Activated B cell treated with CpG ODN at 0.5 μM for 24 hours (primary cell): ENCODE measurements around the gene DPEP3. TPM values are rescaled to one million over a fixed set of nuclear protein-coding genes. Genes with fewer than 3 reads are reported as not detected.

Experiments used
- ATAC-seq: fragments of 200-7000 bp; cut with Tn5 transposase; one replicate; pipeline ENCODE4 v1.10.0; 2021; ENCODE audit warnings: low read depth, mild to moderate bottlenecking, moderate library complexity
- CTCF ChIA-PET: fragments of 350-600 bp; sonication (Branson Sonifier 250); formaldehyde crosslinking; loops from one replicate; lab custom pipeline; 2021; ENCODE audit warnings: antibody characterized with exemption; lab: Charles Lee
- POLR2A ChIA-PET: fragments of 350-600 bp; sonication (Branson Sonifier 250); formaldehyde crosslinking; loops from one replicate; lab custom pipeline; 2021; ENCODE audit warnings: antibody characterized with exemption; lab: Charles Lee
- DNase-seq: peaks from one replicate; pipeline ENCODE4 v3.0.0; 2022
- H3K27ac Mint-ChIP-seq: one replicate; pipeline ENCODE4 v1.8.0; 2020; ENCODE audit warnings: mixed read lengths
- H3K27me3 Mint-ChIP-seq: one replicate; pipeline ENCODE4 v1.8.0; 2021; ENCODE audit warnings: mixed read lengths
- H3K36me3 Mint-ChIP-seq: one replicate; pipeline ENCODE4 v1.8.0; 2021; ENCODE audit warnings: low read depth, mixed read lengths
- H3K4me1 Mint-ChIP-seq: one replicate; pipeline ENCODE4 v1.8.0; 2021; ENCODE audit warnings: mixed read lengths
- H3K4me3 Mint-ChIP-seq: one replicate; pipeline ENCODE4 v1.8.0; 2020; ENCODE audit warnings: mild to moderate bottlenecking, mixed read lengths
- H3K9me3 Mint-ChIP-seq: one replicate; pipeline ENCODE4 v1.8.0; 2020; ENCODE audit warnings: mixed read lengths
- intact Hi-C: fragments of 100-400 bp; cut with micrococcal nuclease; formaldehyde crosslinking; loops from one replicate; pipeline ENCODE4 v1.15.1; 2024
- total RNA-seq: library from RNA; stranded (reverse); gene quantifications from 2 replicates; pipeline ENCODE4 v1.2.3, GENCODE V29; 2022
- TF ChIP-seq, protein P1 (sequence below): fragments of 200-600 bp; IDR thresholded peaks from one replicate; pipeline ENCODE4 v1.8.0; 2022; ENCODE audit warnings: antibody characterized with exemption, mild to moderate bottlenecking

DPEP3 gene
- total RNA-seq, 1 donor from 2014 or later: 0.38 TPM

DNA sequence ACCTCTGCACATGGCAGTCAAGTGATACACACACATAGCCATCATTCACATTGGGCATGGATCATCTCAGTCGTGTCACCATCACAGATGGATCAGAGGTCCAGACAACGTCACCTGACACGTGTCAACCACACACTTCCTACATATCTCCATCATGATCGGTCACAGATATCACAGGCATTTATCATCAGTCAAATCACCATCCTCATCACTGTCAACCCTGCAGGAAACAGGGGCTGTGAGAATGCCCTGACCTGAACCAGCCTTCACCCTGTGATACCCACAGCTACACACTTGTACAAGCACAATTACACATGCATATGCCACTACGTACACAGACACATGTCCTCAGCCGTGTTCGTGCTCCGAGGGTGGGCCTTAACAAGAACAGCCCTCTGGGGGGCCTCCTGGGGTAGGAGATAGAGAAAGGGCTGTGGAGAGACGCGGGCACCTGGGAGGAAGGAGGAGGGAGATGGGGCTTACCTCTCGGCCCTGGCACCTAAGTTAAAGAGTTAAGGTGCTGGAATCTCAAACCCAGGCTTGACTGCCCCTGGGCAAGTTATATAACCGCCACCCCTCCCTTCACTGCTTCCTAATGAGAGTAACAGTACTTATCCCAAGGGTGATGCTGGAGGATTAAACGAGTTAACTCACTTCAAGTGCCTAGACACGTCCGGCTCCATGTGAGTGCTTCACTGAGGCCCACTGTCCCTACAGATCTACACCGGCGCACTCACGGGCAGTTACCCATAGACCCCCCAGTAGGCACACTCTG, 12.9 kb downstream of the DPEP3 start:
- peak overlapping the region; percentile 80 for H3K27ac Mint-ChIP-seq
- intact Hi-C loops: no loop called here
- peaks cover 7% of the 10 kb centered on the region for H3K36me3 Mint-ChIP-seq
- DNase-seq (no peak), ATAC-seq (no peak)
- ChIA-PET POLR2A (interaction anchor here (0.7 to 3.0 kb wide), 4 partner anchors 27 to 164 kb away, joined by 3 to 25 read pairs (median 4); partner anchors contain the start of genes PSMB10, RANBP10 and TSNAXIP1), CTCF (interaction anchor here (0.6 to 1.8 kb wide), 2 partner anchors 73 to 166 kb away, joined by 3 to 5 read pairs; no protein-coding TSS in a partner anchor)
- peaks cover 28% of the 10 kb centered on the region for H3K4me1 Mint-ChIP-seq
- H3K27me3 Mint-ChIP-seq: no peaks in the 10 kb centered on the region
- TF ChIP-seq, protein P1, sequence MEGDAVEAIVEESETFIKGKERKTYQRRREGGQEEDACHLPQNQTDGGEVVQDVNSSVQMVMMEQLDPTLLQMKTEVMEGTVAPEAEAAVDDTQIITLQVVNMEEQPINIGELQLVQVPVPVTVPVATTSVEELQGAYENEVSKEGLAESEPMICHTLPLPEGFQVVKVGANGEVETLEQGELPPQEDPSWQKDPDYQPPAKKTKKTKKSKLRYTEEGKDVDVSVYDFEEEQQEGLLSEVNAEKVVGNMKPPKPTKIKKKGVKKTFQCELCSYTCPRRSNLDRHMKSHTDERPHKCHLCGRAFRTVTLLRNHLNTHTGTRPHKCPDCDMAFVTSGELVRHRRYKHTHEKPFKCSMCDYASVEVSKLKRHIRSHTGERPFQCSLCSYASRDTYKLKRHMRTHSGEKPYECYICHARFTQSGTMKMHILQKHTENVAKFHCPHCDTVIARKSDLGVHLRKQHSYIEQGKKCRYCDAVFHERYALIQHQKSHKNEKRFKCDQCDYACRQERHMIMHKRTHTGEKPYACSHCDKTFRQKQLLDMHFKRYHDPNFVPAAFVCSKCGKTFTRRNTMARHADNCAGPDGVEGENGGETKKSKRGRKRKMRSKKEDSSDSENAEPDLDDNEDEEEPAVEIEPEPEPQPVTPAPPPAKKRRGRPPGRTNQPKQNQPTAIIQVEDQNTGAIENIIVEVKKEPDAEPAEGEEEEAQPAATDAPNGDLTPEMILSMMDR: no peak
- no peaks in the 10 kb centered on the region for H3K9me3 Mint-ChIP-seq
- peak overlapping the region; percentile 96 for H3K4me3 Mint-ChIP-seq

DNA sequence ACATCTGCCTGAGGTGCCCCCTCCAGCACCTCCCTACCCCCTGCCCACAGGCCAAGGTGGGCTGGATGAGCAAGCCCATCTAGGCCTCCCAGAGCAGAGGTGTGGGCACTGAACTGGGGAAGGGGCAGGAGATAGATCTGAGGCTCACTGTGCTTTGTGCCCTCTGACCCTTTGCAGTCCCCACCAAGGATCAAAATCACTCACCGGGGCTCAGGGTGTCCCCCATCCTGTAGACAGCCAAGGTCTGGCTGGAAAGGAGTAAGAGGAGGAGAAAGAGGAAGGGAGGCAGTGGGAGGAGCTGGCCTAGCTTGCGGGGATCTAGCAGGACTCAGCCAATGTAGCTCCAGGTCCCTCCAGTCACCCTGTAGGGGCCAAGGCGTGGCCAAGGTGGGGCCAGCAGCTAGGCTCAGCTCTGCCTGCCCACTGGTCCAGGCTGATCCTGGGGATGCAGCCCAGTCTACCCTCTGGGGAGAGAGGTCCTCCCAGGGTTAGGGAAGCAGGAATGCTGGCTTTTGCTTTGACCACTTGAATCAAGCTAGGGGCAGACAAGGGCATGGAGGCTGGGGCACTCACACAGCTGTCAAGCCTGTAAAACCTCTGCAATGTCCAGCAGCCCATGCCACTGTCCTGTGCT, 13.6 kb downstream of the DPEP3 start:
- Mint-ChIP-seq H3K27me3 (no peaks in the 10 kb centered on the region), H3K4me1 (peaks cover 28% of the 10 kb centered on the region), H3K36me3 (peaks cover 13% of the 10 kb centered on the region), H3K27ac (no peak overlapping the region), H3K4me3 (peak overlapping the region; percentile 96), H3K9me3 (no peaks in the 10 kb centered on the region)
- TF ChIP-seq, protein P1: no peak
- ATAC-seq (no peak), DNase-seq (no peak)
- POLR2A ChIA-PET: interaction anchor here (0.6 to 3.0 kb wide), 3 partner anchors 30 to 254 kb away, joined by 4 to 25 read pairs (median 4); partner anchors contain the start of gene PSMB10
- CTCF ChIA-PET: interaction anchor here (0.6 to 1.8 kb wide), 2 partner anchors 74 kb away, joined by 3 to 5 read pairs; no protein-coding TSS in a partner anchor
- intact Hi-C loops: no loop called here

DNA sequence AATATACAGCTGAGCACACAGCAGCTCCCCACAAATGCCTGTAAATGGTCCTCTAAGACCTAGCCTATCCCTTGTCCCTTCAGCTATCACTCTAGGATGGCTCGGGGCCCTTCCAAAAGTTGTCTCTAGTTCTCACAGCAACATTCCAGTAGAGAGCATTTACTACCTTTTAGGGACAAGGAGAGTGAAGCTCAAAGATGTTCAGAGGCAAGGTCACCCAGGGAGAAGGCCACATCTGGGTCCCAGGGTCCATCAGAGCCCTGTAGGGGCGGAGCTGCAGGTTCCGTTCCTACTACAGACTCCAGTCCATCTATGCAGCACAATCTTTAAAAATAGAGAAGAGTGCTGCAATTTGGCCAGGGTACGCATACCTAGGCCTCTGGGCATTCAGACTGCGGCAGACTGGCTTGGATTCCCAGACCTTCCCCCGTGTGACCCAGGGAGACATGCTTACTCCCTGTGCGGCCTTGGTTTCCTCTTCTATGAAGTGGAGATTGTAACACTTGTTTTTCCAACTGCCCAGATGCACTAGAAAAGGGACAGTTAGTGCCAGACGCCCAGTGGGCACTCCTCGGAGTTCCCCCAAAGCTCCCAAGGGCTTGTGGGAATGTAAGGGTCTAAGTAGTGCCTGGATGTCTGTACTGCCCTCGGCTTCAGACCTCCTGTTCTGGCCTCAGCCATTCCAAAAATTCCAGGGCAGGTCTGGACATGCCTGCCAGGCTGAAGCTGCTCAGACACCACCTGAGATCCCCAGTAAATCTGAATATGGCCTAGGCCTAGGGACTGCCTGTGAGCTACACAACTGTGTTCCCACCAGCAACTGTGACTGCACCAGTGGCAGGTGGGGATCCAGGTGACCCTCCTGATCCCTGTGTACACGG, 14.4 kb downstream of the DPEP3 start:
- CTCF ChIA-PET: interaction anchor here (0.5 to 1.5 kb wide), 4 partner anchors 75 to 275 kb away, joined by 3 read pairs; no protein-coding TSS in a partner anchor
- Mint-ChIP-seq H3K27me3 (no peaks in the 10 kb centered on the region), H3K9me3 (no peaks in the 10 kb centered on the region), H3K4me3 (no peak overlapping the region), H3K36me3 (peaks cover 19% of the 10 kb centered on the region), H3K27ac (no peak overlapping the region), H3K4me1 (peaks cover 28% of the 10 kb centered on the region)
- POLR2A ChIA-PET: interaction anchor here (0.6 to 1.5 kb wide), 3 partner anchors 30 to 255 kb away, joined by 3 to 9 read pairs (median 4); partner anchors contain the start of gene PSMB10
- TF ChIP-seq, protein P1: no peak
- intact Hi-C loops: no loop called here
- DNase-seq (no peak), ATAC-seq (no peak)

DNA sequence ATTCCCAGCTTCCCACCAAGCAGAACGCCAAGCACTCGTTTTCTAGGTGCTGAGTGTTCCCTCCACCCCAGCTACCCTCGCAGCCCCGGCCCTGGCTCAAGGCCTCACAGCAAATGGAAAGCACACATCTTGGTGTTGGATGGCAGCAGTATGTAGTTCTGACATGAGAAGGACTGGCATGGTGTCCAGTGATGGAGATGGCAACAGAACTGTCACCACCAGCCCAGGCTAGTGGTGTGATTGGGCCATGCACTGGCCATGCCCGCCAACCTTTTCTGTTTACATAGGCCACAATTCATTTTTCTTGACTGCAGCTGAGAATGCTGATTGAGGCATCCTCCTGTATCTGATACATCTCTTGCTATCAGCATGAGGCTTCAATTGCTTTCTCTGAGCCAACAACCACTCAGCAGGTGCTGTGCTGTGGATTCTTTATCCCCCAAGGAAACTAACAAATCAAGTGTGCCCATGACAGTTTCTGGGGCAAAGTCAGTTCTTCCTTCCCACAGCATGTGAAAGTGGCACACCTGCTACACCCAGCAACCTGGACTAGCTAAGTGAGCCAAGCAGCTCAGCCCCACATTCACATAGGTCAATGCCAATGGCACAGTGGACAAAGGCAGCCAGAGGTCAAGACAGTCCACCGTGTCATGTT, 15.7 kb downstream of the DPEP3 start:
- ChIA-PET CTCF (interaction anchor here (1.0 to 1.5 kb wide), 2 partner anchors 79 to 81 kb away, joined by 3 to 4 read pairs; no protein-coding TSS in a partner anchor), POLR2A (interaction anchor here (0.6 to 1.5 kb wide), 3 partner anchors 29 to 120 kb away, joined by 3 to 9 read pairs (median 6); partner anchors contain the start of gene PSMB10)
- Mint-ChIP-seq H3K4me1 (peaks cover 26% of the 10 kb centered on the region), H3K9me3 (no peaks in the 10 kb centered on the region), H3K27ac (peak overlapping the region; percentile 11), H3K36me3 (peaks cover 24% of the 10 kb centered on the region), H3K4me3 (no peak overlapping the region), H3K27me3 (no peaks in the 10 kb centered on the region)
- intact Hi-C loops: no loop called here
- DNase-seq (no peak), ATAC-seq (no peak)
- TF ChIP-seq, protein P1: no peak
